Measurements from ENCODE around the gene KIF1B. TPM values are rescaled to one million over a fixed set of nuclear protein-coding genes. Genes with fewer than 3 reads are reported as not detected.
"Not testable (repeated sequence)": the region's sequence is repeated elsewhere in the genome, so short reads cannot be mapped to it uniquely, and the experiment has no call there.

The KIF1B gene
- total RNA-seq, 1 donor from 2014 or later = 18.2 TPM

DNA sequence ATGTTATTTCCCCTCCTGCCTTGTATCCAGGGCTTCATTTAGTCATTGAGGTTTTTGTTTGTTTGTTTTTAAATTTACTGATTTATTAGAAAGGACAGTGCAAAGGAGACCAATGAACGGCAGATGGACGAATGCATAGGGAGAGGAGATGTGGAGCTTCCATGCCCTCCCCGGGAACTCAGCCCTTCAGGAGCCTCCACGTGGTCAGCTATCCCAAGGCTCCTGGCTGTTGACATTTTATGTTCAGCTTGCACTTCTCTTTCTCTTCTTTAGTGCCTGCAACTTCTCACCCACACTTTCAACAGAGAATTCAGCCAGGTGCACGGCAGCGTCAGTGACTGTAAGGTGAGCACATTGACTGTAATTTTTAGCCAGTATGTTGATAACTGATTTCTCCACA, 157.8 kb downstream of the KIF1B start:
- no peak overlapping the region for H3K4me3 ChIP-seq (ENCODE audit: low read depth, low read length)
- peaks cover 17% of the 10 kb centered on the region for H3K36me3 ChIP-seq (ENCODE audit: control insufficient read depth, insufficient read depth, low read length)
- FAIRE-seq (no peak), DNase-seq (ENCODE audit: low read depth) (no peak)
- TF ChIP-seq, protein P1, sequence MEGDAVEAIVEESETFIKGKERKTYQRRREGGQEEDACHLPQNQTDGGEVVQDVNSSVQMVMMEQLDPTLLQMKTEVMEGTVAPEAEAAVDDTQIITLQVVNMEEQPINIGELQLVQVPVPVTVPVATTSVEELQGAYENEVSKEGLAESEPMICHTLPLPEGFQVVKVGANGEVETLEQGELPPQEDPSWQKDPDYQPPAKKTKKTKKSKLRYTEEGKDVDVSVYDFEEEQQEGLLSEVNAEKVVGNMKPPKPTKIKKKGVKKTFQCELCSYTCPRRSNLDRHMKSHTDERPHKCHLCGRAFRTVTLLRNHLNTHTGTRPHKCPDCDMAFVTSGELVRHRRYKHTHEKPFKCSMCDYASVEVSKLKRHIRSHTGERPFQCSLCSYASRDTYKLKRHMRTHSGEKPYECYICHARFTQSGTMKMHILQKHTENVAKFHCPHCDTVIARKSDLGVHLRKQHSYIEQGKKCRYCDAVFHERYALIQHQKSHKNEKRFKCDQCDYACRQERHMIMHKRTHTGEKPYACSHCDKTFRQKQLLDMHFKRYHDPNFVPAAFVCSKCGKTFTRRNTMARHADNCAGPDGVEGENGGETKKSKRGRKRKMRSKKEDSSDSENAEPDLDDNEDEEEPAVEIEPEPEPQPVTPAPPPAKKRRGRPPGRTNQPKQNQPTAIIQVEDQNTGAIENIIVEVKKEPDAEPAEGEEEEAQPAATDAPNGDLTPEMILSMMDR (IDR thresholded peaks at IDR 0.05; ENCODE audit: insufficient read depth, low read length, severe bottlenecking) = no peak
- H3K27me3 ChIP-seq (ENCODE audit: control insufficient read depth, insufficient read depth, low read length) = no peaks in the 10 kb centered on the region

DNA sequence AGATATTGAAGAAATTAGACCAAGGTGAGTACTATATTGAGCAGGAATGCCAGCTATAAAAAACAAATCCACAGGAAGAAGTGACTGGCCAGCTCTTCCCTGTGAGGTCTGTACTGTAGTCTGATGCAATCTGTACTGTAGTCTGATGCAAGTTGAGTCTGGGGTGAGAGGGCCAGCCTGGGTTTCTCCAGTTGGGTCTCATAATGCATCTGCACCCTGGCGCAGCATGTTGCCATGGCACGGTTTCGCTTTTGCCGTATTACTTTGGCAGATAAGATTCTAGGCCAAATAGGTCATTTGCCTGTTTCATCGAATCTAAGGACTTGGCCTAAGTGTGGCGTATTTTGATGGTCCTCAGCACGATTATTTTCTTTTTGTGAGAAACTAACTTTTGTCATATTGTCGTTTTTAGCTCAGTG, 164.1 kb downstream of the KIF1B start:
- no peak for DNase-seq (ENCODE audit: low read depth)
- Histone ChIP-seq H3K4me3 (ENCODE audit: low read depth, low read length) (no peak overlapping the region), H3K36me3 (ENCODE audit: control insufficient read depth, insufficient read depth, low read length) (peaks cover 14% of the 10 kb centered on the region), H3K27me3 (ENCODE audit: control insufficient read depth, insufficient read depth, low read length) (no peaks in the 10 kb centered on the region)
- TF ChIP-seq, protein P1 (IDR thresholded peaks at IDR 0.05; ENCODE audit: insufficient read depth, low read length, severe bottlenecking) = no peak
- FAIRE-seq = no peak

DNA sequence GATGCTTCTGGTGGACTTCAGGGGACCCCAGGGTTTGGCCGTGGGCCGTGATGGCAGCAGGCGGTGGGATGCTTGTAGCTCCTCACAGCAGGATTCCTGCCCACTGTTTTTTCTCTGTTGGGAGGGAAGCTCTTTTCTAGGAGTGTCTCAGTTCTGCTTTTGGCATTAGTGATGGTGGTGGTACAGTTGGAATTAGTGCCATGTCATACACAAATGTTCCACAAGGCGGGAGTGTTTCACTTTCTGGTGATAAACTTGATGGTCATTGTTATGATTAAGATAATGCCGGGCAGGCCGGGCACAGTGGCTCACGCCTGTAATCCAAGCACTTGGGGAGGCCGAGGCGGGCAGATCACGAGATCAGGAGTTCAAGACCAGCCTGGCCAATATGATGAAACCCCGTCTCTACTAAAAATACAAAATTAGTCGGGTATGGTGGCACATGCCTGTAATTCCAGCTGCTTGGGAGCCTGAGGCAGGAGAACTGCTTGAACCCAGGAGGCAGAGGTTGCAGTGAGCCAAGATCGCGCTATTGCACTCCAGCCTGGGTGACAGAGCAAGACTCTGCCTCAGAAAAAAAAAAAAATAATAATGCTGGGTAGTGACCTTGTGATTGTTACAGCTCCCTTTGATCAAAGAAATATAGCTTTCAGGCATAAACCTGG, 167.1 kb downstream of the KIF1B start:
- TF ChIP-seq, protein P1 (IDR thresholded peaks at IDR 0.05; ENCODE audit: insufficient read depth, low read length, severe bottlenecking) = peak; percentile 66
- H3K4me3 ChIP-seq (ENCODE audit: low read depth, low read length); H3K36me3 ChIP-seq (ENCODE audit: control insufficient read depth, insufficient read depth, low read length); FAIRE-seq; H3K27me3 ChIP-seq (ENCODE audit: control insufficient read depth, insufficient read depth, low read length): not testable (repeated sequence)
- peak; percentile 67 for DNase-seq (ENCODE audit: low read depth)

DNA sequence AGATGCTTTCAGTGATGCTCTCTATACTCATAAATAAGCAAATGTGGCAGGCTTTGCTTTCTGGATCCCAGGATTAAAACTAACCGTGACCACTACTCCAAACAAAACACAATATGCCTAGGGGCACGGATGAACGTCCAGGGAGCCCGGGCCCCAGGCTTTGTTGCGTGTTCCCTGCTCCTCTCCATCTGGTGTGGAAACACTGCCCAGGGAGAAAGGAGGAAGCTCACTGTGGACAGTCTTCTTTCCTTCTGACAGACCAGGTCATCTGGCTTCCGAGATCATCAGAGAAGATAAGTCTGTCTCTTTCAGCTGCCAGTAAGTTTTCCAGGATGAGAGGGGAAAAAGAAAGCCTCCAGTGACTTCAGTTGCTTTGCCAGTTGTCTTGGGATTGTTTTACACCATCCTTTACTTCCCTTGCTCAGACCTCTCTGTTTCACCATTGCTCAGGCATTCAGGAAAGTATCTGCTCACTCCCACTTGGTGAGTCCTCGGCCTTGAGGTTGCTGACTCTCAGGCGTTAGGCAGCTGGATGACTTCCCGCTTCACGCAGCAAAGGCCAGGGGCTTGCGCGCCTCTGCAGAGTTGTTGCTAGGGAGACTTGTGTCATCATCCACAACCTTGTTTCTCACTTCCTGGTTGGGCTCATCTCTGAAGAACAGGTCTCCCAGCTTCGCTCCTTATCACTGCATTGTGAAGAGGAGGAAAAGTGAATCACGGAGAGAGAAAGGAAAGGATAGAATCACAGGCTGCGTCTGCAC, 167.9 kb downstream of the KIF1B start:
- H3K4me3 ChIP-seq (ENCODE audit: low read depth, low read length) = no peak overlapping the region
- no peaks in the 10 kb centered on the region for H3K27me3 ChIP-seq (ENCODE audit: control insufficient read depth, insufficient read depth, low read length)
- peak; percentile 92 for FAIRE-seq
- peaks cover 8% of the 10 kb centered on the region for H3K36me3 ChIP-seq (ENCODE audit: control insufficient read depth, insufficient read depth, low read length)
- peak; percentile 73 for DNase-seq (ENCODE audit: low read depth)
- TF ChIP-seq, protein P1 (IDR thresholded peaks at IDR 0.05; ENCODE audit: insufficient read depth, low read length, severe bottlenecking) = no peak

DNA sequence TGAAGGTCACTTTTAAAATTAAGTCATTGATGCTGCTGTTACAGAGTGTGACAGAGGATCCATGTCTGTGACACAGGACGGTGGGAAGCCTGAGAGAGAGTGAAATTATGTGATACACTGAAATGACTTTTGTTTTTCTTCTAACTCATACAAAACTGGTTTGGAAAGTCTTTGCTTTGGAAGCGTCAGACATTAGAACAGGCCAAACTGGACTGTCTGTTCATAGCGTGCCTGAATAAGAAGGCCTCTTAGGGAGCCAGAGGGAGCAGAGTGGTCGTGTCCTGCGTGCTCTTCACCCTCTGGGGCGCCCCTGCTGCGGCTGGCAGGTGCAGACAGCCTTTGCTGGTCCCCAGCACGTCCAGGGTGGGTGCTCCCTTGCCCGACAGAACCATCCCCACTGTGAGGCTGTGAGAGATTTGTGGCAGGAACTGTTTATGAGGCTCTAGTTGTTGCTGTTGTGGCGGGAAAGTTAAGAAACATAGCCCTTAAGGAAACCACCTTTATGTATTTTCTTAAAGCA, 168.8 kb downstream of the KIF1B start:
- no peak overlapping the region for H3K4me3 ChIP-seq (ENCODE audit: low read depth, low read length)
- H3K27me3 ChIP-seq (ENCODE audit: control insufficient read depth, insufficient read depth, low read length) = no peaks in the 10 kb centered on the region
- H3K36me3 ChIP-seq (ENCODE audit: control insufficient read depth, insufficient read depth, low read length) = peaks cover 7% of the 10 kb centered on the region
- FAIRE-seq (no peak), DNase-seq (ENCODE audit: low read depth) (no peak)
- TF ChIP-seq, protein P1 (IDR thresholded peaks at IDR 0.05; ENCODE audit: insufficient read depth, low read length, severe bottlenecking) = no peak
